Stimulated activated CD4-positive, alpha-beta T cell treated with anti-CD3 and anti-CD28 coated beads, Interleukin-15, amount 100 ng/mL, for 24 hours (primary cell): Measurements from ENCODE around the gene CHRM5.
"Not testable (repeated sequence)": the region's sequence is repeated elsewhere in the genome, so short reads cannot be mapped to it uniquely, and the experiment has no call there.

Source experiments
- DNase-seq: peaks from one replicate; pipeline ENCODE4 v3.0.0-alpha.2; 2020

CHRM5 gene

DNA sequence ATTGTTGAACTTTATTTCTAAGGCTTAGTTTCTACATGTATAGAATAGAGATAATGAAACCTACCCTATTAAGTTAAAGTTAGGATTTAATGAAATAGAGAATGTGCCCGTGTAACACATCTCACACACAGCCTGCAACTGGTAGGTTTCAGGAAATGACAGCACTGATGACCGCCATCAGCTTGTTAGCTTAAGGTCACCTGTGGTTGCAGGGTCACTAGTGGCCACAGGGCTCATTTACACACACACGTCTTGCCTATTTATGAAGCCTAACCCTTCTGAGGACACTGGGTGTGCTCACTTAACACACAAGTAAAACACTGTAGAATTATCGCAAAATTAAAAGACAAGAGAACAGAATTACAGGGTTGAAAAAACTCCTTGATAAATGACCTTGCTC is 20.1 kb downstream of the CHRM5 start:
- no peak for DNase-seq

DNA sequence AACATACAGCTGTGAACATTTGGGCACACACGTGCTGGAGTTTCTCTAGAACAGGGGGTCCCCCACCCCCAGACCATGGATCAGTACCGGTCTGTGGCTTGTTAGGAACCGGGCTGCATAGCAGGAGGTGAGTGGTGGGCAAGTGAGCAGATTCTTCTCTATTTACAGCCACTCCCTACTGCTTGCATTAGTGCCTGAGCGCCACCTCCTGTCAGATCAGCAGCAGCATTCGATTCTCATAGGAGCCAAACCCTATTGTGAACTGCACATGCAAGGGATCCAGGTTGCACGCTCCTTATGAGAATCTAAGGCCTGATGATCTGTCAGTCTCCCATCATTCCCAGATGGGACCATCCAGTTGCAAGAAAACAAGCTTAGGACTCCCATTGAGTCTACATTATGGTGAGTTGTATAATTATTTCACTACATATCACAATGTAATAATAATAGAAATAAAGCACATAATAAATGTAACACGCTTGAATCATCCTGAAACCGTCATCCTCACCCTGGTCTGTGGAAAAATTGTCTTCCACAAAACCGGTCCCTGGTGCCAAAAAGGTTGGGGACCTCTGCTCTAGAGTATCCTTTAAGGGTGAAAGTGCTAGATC is 25.8 kb downstream of the CHRM5 start:
- peak; percentile 6 for DNase-seq

DNA sequence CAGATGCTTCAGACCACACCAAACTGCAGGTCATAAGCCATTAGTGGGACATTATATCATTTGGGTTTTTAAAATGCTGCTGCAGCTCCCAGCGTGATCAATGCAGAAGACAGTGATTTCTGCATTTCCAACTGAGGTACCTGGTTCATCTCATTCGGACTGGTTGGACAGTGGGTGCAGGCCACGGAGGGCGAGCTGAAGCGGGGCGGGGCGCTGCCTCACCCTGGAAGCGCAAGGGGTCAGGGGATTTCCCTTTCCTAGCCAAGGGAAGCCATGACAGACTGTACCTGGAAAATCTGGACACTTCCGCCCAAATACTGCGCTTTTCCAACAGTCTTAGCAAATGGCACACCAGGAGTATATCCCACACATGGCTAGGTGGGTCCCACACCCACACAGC is 27.4 kb downstream of the CHRM5 start:
- not testable (repeated sequence) for DNase-seq

DNA sequence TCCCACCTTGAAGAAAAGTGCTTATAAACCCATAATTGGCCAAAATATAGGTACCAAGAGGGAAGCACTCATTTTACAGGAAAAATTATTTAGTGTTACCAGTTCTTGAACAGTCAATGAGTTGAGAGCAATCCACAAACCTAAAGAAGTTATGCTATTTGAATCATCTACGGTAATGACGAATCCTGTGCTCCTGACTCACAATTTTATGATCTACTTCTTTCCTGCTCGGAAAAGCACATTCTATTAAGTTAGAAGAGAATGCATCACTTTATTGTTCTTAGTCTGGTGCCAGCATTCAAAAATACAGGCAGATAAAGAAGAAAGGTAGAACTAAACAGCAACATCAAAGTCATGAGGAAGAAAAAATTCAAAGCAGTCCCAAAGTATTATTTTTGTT is 33.2 kb downstream of the CHRM5 start:
- DNase-seq: no peak

DNA sequence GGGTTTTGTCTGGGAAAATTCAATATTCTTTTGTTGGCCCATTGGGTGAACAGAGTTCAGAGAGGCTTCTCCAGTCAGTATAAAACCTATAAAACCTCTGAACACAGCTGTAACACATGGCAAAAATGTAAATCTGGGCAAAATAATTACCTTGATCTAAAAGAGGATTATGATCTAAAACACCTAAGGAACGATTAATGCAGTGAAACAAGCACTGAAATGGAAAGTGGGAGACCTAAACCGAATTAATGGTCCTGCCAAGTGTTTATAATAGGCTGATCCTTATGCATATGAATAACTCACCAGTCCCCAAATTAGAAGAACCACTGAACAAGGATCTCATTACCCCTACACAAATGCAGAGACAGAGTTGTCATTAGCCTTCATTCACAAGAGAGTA is 38.1 kb downstream of the CHRM5 start:
- DNase-seq: no peak

DNA sequence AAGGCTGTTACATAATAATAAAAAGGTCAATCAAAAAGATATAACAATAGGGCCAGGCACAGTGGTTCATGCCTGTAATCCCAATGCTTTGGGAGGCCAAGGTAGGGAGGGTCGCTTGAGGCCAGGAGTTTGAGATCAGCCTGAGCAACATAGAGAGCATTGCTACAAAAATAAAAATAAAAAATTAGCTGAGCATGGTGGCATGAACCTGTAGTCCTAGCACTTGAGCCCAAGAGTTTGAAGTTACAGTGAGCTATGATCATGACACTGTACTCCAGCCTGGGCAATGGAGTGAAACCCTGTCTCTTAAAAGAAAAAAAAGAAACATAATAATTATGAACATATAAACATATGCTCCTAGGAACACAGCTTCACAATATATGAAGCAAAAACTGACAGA is 41.4 kb downstream of the CHRM5 start:
- no peak for DNase-seq

DNA sequence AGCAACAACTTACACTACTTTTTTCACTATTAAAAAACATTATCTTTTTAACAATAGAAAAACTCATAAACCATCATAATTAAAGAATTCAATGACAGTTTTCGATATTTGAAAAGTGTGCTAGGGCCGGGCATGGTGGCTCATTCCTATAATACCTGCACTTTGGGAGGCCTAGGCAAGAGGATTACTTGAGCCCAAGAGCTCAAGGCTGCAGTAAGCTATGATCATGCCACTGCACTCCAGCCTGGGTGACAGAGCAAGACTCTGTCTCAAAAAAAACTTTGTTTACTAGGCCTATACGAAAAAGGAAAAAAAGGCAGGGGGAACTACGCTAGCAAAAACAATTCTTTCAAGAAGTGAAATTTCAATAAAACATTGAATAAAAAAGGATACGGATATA is 42.6 kb downstream of the CHRM5 start:
- no peak for DNase-seq

DNA sequence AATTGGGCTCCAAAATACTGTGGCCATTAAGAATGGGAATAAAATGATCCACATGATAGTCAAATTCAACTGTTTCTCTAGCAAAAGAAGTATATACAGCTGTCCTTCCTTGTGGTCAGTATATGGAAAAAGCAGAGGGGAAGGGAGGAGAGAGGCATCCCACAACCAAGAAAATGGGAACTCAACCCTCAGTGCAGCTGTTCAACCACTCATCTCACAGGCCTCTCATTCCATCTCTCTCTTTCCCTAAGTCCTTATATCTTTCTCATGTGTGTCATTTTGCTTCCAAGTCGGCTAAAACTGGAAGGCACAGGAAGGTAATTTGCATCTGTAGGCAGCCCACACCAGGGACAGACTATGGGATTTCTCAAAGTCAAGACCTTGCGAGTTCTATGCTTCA is 43.2 kb downstream of the CHRM5 start:
- no peak for DNase-seq

DNA sequence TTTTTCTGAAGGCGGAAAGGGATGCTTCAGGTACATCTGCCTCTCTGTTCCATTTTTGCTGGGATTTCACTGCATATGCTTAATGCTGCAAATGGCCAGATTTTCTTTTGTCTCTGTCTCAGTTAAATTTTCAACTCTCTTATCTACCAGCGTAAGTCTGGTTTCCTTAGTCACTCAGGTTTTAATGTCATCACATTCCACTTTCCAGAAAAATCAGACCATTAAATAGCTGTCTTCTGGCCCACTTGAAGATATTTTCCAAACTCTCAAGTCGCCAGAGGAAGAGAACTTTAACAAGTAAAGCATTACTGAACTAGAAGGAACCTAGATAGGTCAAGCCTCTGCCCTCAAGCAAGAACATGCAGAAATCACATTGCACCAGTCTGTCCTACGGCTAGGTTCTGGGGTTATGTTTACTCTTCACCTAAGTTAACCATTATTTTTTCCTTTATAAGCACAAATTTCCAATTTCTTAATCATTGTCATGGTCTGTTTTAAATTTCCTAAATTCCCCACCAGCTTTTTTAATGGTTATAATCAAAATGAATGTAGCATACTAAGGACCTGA is 44.2 kb downstream of the CHRM5 start:
- no peak for DNase-seq

DNA sequence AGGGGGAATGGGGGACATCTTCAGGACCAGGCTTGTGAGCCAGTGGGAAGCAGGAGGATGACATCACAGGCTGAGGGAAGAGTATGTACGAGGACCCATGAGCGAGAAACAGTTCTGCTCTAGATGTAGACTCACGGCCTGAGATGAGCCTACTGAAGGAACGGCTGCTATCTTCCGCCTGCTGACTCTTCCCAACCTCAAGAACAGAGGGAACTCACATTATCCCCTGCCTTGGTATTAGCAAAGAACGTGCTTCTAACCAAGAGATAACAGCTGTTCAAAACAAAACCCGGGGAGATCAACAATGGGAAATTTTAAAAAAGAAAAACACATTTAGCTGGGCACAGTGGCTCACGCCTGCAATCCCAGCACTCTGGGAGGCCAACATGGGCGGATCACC is 45.4 kb downstream of the CHRM5 start:
- no peak for DNase-seq

DNA sequence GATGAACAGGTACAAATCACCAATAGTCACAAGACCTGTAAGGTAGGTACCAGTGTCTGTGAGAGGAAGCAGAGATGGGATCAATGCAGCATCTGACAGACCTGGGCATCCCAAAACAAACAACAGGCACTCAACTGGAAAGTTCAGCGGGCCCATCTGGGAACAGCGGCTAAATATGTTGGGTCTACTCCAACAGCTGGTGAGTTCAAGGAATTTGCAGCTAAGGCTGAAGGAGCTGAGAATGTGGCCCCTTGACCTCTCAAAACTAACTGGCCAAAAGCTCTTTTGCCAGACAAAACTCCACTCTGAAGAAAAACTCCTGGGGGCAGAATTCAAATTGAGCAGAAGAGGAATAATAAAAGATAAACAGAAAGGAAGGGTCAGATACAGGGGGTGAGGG is 46.3 kb downstream of the CHRM5 start:
- no peak for DNase-seq

DNA sequence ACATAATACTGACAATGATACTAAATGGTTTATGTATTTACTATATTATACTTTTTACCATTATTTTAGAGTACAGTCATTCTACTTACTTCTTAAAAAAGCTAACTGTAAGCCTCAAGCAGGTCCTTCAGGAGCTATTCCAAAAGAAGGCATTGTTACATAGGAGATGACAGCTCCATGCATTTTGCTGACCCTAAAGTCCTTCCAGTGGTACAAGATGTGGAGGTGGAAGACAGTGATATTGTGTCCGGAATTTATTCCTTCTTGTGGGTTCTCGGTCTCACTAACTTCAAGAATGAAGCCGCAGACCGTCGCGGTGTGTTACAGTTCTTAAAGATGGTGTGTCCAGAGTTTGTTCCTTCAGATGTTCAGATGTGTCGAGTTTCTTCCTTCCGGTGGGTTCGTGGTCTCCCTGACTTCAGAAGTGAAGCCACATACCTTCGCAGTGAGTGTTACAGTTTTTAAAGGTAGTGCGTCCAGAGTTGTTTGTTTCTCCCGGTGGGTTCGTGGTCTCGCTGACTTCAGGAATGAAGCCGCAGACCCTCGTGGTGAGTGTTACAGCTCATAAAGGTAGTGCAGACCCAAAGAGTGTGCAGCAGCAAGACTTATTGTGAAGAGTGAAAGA is 49.8 kb downstream of the CHRM5 start:
- DNase-seq: peak; percentile 34

DNA sequence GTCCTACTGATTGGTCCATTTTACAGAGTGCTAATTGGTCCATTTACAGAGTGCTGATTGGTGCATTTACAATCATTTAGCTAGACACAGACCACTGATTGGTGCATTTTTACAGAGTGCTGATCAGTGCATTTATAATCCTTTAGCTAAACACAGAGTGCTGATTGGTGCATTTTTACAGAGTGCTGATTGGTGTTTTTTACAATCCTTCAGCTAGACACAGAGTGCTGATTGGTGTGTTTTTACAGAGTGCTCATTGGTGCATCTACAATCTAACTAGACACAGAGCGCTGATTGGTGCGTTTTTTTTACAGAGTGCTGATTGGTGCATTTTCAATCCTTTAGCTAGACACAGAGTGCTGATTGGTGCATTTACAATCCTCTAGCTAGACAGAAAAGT is 50.4 kb downstream of the CHRM5 start:
- not testable (repeated sequence) for DNase-seq

DNA sequence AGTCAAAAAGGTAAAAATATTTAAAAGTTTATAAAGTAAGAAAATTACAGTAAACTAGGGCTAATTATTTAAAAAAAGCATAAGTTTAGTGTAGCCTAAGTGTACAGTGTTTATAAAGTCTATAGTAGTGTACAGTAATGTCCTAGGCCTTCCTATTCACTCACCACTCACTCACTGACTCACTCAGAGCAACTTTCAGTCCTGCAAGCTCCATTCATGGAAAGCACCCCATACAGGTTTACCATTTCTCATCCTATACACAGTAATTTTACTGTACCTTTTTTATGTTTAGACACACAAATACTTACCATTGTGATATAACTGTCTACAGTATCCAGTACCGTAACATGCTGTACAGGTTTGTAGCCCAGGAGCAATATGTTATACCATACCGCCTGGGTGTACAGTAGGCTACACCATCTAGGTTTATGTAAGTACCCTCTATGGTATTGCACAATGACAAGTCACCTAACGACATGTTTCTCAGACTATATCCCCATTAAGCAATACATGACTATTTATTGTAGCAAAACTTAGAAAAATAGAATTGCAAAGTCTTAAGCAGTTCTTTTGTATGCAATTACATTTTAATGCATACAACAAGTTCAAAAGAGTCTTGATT is 51.2 kb downstream of the CHRM5 start:
- DNase-seq: no peak

DNA sequence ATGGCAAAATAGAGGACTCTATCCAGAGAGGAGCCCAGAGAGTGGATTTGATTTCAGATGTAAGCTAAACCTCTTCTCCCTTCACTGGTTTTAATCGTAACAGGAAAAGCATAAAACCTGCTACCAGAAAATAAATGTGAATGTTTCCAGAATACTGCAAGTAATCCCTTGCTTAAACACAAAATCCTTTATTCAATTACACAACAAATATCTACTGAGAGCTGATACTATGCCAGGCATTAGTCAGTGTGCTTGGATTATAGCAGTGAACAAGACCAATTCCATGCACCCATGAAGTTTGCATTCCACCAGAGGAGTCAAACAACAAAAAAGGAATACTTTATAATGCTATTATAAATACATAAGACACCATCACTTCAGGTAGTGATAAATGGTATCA is 55.6 kb downstream of the CHRM5 start:
- DNase-seq: no peak

DNA sequence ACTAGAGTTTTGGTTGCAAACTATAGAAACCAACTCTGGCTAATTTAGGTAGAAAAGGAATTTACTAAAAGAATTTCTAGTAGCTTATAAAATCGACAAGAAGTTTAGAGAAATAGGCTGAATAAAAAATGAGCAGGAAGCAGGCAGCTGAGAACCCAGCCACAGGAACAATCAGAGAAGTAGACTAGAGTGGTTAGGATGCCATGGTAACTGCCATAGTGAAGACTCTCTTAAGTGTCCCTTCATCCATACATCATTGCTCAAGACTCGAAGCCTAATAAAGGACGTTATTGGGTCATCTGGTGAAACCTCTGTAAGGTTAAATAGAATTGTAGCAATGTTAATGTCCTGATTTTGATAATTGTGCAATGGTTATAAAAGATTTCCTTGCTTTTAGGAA is 57.0 kb downstream of the CHRM5 start:
- no peak for DNase-seq

DNA sequence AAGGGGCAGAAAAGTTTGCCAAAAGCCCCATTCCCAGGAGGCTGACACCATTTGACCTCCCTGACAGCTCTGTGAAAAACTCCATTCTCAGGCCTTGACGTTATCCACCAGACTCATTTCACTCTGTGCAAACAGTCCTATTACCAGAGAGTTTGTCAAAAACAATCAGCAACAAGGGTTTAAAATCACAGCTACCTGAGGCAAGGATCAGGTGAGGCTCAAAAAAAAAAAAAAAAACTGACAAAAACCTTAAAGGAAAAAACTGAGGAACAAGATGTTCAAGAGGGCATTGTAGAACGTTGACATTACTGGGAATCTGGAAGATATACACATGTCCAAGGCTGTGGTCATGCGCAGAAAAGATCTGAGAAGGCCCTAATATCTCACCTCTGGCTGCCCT is 59.3 kb downstream of the CHRM5 start:
- no peak for DNase-seq

DNA sequence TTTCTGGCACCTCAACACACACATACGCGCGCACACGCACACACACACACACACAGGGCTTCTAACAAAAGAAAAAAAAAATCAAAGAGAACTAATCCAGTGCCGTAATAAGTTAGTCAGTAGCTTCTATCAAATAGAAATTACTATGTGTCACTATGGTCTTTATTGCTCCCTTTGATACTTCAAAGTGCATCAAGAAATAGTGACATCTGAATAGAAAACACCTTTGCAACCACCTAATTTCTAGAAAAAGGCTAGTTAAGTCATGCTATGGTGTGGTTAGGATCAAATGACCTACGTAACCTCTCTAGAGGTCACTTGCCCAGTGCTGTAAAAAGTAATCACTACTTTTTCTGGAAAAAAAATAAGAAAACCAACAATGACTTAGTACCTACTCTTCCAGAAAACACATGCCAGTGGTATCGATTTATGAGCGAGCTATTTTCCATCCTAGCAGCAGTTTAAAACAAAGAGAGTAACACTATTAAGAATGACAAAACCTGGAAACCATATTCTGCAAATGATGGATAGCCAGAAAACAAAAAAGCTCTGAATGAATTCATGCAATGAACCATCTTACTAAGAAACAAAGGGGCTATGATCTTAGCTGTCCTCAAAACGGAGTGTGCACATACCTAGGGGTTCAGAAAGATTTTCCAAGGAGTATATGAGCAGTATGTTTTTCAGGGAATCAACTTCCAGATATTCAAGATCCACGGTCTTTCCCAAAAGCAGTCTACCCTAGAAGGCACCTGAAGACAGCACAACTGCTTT is 63.9 kb downstream of the CHRM5 start:
- DNase-seq: no peak

DNA sequence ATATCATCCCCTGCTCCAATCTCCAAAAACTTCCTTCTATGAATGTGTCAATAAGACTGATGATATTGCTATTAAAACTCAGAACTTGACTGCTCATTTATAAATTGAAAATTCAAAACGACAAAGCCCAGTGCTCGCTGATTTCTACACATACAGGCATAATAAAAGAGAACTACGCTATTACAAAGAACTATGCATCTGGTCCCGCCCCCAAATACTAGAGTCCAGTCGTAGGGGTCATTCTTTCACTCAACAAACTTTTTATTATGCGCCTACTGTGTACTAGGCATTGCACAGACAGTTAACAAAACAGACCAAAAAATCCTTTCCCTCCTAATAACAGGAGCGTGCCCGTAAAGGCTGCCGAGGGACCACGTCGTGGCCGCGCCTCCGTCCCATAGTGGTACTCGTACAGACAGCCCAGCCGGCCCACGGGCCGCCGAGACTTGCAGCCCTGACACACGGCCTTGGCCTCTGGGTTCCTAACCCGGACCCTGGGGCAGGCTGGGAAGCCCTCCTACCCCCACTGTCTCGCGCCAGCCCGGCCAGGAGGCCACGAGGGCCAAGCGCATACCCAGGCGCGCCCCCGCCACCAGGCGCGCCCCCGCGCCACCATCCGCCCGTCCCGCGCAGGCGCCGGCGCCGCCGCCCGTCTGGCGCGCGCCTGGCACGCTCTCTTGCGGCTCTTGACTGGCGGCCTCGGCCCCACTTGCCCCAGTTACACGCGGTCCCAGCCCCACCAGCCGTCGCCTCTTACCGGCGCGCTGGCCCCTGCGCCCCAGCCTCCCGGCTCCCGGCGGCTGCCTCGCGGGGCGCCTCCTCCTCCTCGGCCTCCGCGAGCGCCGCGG is 70.0 kb downstream of the CHRM5 start:
- peak; percentile 79 for DNase-seq

DNA sequence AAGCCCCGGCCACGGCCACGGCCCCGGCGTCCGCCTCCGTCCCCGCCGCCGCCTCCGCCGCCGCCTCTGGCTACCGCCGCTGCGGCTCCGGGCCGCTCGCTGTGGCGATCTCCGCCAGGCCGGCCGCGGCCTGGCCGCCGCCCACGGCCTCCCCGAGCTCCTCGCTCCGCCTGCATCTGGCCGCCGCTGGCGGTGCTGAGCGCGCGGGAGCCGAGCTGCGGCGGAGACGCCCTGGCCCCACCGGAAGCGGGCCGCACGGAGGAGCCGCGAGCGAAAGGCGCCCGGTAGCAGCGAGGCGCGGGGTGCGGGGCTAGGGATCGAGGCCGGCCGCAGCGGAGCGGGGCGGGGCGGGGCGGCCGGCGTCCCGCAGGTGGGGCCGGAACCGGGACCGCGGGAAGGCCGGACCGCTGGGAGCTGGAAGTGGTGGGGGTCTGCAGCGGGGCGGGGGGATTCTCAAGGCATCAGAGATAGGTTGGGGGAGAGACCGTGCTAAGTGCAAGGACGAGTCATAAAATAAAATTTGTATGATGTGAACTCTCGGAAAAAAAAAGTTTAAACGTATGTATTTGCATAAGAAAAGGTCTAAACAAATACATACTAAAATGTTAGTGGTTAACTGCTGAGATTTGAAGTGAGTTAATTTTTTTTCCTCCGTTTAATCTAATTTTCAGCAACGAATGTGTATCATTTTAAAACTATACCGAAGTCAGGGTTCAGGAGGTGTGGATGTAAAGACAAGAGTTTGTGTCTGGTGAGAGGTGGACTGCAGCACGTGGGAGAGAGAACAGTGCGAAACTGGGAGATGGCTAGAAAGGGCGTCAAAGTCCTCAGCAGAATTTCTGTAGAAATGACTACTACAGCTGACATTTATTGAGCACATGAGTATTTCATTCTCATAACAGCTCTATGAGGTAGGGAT is 70.8 kb downstream of the CHRM5 start, which contains the start of gene AVEN:
Gene AVEN (minus strand): TSS at position 334 of the 919 bp plus-strand sequence. CDS start 158 bp downstream, at position 176.
- DNase-seq: peak; percentile 74

DNA sequence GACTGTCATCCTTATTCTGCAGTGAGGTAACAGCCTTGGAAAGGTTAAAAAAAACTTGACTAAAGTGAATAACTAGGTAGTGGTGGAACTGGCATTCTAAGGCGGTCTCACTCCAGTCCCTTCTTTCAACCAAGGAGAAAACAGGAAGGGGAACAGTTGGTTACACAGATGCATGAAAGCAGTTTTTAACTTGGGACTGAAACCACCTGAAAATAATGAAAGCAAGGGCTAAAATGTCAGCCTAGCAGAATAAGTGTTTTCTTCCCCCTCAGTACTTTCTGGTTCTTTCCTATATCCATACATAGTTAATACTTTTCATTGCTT is 71.5 kb downstream of the CHRM5 start:
- no peak for DNase-seq

DNA sequence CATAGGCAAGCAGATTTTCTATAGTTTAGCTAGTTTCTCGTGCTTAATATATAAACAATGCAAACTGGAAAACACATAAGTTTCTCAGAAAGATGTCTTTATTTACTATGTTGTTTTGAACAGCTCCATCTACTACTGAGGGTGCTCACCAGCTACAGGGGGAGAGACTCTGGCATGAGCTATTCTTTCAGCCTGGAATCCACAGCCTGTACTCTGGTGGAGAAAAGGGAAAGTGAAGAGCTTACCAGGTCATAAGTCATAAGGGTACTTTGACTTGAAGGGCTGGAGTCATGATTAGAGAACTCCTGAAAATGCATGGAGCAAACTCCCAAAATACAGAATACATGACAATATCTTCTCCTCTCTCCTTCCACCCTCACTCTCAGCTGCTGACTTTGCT is 75.1 kb downstream of the CHRM5 start:
- DNase-seq: no peak
